Measurements from ENCODE around the gene ASAP3.
A peak's percentile ranks its signal among the peaks of the same experiment; 100 is the strongest.

The ASAP3 gene

GRCh38 chr1:23483321-23484252 lies at the start of gene ASAP3:
ASAP3 (minus strand) TSS chr1:23484179; CDS start chr1:23484133, 46 bp downstream.
- DNase-seq, result peak; percentile 57

DNA sequence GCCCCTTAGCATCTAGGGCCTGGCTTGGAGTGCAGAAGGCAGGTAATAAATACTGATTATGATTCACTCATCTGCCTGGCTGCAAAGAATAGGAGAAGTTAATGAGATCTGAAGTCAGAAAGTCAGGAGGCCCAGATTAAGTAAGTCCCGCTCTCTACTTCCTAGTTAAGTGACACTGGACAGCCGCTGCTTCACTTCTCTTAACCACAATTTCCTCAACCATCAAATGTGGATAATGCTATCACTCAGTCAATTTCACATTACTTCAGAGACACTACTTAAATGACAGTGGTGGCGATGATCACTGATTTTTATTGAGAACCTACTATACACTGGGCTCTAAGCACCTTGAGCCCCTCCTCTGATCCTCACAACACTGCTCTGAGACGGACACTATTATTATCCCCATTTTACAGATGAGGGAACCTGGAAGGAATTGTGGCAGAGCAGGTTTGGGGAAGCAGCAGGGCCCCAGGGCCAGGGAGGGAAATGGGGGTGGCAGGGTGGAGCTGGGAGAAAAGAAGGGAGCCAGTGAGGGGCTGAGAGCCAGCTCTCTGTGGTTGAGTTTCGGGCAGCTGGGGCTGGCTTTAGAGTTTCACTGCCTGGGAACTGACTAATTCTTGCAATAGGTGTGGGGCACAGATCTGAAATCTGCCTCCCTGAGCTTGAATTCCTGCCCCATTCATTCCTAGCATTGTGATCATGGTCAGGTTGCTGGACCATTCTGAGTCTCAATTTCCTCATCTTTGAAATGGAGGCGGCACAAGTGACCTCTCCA lies 49.5 kb upstream of the ASAP3 start:
- DNase-seq, result no peak

DNA sequence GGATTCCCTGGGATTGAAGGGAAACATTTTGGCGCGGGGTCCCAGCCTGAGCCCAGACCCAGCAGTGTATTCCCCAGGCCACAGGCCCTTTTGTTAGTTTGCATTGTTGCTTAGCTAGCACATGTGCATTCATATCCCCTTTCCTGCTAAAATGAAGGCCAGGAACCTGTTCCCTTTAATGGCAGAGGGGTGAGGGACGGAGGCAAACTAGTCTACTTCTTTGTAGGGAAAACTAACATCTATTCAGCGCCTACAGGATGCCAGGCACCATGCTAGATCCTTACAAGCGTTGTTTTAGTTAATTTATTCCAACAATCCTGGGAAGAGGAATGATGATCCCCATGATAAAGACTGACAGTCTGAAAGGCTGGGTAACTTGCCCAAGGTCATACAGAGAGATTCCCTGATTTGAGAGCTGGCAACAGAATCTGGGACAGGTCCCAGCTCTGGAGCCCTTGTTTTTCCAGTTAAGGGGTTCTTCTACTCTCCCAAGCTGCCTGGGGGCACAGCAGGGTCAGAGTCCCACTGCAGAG lies 47.6 kb upstream of the ASAP3 start:
- no peak for DNase-seq

GRCh38 chr1:23530747-23531561 lies 47.0 kb upstream of the ASAP3 start, which contains the start of gene E2F2:
E2F2 (minus strand) TSS chr1:23531233; CDS start chr1:23530793, 440 bp downstream.
- peak; percentile 93 for DNase-seq

GRCh38 chr1:23530087-23530746 lies 46.2 kb upstream of the ASAP3 start:
- DNase-seq, result no peak

DNA sequence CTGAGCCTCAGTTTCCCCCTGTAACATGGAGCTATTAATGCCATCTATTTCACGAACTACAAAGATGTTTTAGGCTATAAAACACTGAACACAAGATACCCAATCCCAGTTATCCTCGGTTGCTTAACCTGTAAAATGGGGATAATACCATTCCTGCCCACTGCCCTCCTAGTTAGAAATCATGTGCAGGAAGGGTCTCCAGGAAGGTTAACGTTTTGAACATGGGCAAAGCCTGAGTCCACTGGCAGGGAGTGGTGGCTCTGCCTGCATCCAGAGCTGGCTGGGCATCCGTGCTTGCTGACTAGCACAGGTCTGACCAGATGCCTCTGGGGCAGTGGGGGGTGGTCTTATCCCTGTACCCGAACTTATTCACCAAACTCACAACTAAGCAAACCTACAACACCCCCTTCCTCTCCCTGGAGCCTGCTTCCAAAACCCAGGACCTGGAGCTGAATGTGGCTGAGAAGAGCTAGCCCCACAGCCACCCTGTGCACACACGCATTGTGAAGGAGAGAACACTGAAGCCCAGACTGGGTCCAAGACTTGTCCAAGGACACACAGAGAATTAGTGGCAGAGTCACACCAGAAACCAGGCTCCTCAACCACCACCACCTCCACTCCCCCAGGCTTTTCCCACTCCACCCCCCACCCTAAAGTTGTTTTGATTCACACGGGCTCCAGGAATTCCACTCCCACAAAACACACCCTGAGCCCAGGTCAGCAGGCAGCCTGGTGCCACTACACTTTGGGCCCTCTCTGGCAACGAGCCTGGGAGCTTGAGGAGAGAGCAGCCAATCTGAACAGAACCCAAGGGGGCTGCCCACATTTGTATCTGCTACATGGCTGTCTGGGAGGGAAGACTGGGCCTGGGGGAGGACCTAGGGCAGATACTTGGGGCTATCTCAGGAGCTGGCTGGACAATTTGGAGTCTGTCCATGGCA lies 45.4 kb upstream of the ASAP3 start:
- no peak for DNase-seq

DNA sequence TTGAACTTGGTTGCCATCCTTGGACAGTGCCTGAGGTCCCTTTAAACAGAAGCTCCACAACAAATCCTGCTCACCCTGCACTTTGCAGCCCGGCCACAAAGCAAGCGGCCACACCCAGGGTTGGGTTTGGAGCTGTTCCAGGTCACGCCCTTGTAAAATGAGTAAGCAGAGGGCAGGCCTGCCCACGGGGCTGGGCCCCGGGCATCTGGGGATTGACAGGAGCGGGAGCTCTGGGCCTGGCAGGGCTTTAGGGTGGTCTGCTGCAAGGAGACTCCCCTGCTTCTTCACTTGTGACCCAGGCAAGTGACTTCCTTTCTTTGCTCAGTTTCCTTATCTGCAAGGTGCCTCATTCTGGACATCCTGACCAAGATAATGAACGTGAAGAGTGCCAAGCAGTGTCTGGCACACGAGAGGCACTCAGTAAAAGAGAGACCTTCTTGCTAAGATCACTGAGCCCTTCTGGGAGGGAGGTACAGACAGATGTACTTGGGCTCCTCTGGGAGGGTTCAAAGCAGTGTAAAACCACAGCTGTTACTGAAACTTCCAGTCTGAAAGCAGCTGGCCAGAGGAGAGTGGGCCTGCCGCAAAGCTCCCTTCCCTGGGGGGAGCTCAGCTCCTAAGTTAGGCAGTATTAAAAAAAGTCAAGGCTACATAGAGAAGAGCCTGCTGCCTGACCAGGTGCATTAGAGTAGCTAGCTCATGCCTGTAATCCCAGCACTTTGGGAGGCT lies 44.4 kb upstream of the ASAP3 start:
- DNase-seq, result peak; percentile 79

- DNase-seq, result no peak
Observed at GRCh38 chr1:23527900-23528249, 43.9 kb upstream of the ASAP3 start.

- DNase-seq, result no peak
Observed at GRCh38 chr1:23527366-23527765, 43.4 kb upstream of the ASAP3 start.

DNA sequence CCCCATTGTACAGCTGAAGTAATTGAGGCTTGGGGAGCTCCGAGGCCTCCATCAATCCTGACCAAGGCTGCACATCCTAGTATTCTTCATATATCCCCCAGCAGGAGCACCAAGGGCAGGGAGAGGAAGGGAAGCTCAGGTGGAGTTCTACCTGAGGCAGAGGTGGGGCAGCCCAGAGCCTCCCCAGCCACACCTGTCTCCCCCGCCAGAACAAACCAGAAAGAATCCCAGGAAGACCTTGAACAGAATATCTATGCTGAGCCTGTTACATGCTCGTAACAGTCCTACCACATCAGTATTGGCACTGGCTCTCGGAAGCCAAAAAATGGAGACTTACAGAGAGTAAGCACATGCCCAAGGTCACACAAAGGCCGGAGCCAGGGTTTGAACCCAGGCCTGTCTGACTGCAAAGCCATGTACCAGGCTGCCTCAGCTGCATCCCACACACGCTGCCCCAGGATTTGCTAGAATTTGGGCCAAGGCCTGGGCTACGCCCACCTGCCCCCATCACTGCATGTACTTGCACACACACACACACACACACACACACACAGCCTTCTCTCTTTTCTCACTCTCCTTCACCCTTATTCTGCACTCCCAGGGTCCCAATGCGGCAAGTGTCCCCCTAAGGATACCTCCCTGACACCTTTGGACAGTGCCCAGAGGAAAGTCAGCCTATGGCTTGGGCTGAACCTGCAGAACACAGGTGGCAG lies 42.5 kb upstream of the ASAP3 start:
- DNase-seq, result no peak

- peak; percentile 56 for DNase-seq
Observed at GRCh38 chr1:23525558-23526250, 41.7 kb upstream of the ASAP3 start.

DNA sequence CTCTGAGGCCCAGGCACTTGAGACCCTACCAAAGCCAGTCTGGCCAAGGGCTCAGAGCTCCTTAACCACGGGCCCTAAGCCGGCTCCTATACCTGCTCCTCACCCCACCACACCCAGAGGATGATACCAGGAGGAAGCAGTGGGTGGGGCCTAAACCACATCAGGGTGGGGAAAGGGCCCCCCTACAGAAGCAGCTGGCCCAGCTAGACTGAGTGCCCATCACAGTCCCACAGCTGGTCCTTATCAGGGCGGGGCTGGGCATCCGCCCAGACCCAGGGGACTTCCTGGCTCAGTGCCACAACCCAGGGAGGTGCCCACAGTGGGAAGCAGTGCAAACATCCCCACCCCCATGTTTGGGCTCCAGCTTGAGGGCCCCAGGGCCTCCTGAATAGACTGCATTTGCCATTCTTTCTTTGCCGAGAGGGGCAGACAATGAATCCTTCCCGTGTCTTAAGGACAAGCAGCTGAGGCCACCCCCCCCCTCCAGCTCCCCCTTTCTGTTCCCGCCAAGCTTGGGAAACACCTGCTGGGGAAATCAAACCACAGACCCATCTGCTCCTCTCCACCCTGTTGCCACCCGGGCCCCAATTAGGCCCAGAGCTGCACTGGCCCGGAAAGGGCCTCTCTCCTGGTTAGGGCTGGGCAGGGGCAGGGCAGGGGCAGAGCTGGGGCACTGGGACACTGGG lies 40.9 kb upstream of the ASAP3 start:
- DNase-seq, result peak; percentile 94

GRCh38 chr1:23524163-23524562 lies 40.2 kb upstream of the ASAP3 start:
- DNase-seq, result no peak

- DNase-seq, result no peak
Observed at GRCh38 chr1:23522244-23522982, 38.4 kb upstream of the ASAP3 start.

DNA sequence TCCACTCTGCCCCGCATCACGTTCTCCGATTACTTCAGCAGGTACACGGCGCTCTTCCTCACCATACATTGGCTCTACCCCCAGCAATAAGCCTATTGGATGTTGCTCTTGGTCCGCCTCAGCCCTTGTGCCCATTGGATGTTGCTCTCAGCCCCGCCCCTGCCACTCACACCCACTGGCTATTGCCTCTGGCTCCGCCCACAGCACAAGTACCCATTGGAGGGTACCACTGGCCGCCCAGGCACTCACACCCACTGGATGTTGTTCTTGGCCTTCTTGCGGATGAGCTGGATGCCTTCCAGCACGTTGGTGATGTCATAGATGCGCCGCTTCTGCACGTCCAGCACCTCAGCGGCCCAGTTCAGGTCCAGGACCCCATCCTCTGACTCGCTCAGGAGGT lies 37.6 kb upstream of the ASAP3 start:
- DNase-seq, result no peak

- no peak for DNase-seq
Observed at GRCh38 chr1:23517581-23517980, 33.6 kb upstream of the ASAP3 start.

DNA sequence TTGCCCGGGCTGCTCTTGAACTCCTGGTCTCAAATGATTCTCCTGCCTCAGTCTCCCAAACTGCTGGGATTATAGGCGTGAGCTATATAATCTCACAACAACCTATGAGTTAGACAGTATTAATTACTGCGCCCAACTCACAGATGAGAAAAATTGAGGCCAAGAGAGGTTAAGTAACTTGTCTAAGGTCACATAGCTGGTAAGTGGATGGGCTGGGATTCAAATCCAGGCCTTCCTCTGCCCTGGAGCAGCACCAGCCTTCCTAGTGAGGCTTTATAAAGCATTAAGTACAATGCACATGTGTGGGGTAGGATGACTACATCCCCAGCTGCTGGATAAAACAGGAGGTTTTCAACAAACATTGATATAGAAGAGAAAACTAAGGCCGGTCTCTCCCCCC lies 31.9 kb upstream of the ASAP3 start:
- no peak for DNase-seq
